HG03558 (cell line): ENCODE results near the gene CREG1.

ENCODE experiments used
- ATAC-seq: cut with Tn5 transposase; IDR thresholded peaks from one replicate; pipeline ENCODE4 v1.9.1; 2021; ENCODE audit warnings: moderate number of reproducible peaks; ENCODE audit not compliant: unreplicated experiment; ENCODE audit errors: extremely low read depth

The CREG1 gene

GRCh38 chr1:167533851-167534300 is 19.7 kb downstream of the CREG1 start:
- no peak for ATAC-seq

GRCh38 chr1:167532964-167533824 is 20.4 kb downstream of the CREG1 start:
- ATAC-seq = no peak

- no peak for ATAC-seq
Measured at GRCh38 chr1:167532375-167532774, 21.2 kb downstream of the CREG1 start.

- ATAC-seq = no peak
Measured at GRCh38 chr1:167529829-167530474, 23.6 kb downstream of the CREG1 start.

GRCh38 chr1:167528057-167528728 is 25.4 kb downstream of the CREG1 start:
- ATAC-seq = no peak

- ATAC-seq = no peak
Measured at GRCh38 chr1:167526667-167527383, 26.7 kb downstream of the CREG1 start.

GRCh38 chr1:167524651-167525050 is 28.9 kb downstream of the CREG1 start:
- no peak for ATAC-seq

GRCh38 chr1:167522246-167522645 is 31.3 kb downstream of the CREG1 start:
- ATAC-seq = no peak

GRCh38 chr1:167520711-167521206 is 32.8 kb downstream of the CREG1 start:
- ATAC-seq = no peak

GRCh38 chr1:167518331-167518700 is 35.2 kb downstream of the CREG1 start, which contains the start of gene CD247:
CD247 (minus strand) TSS chr1:167518529; CDS start chr1:167518465, 64 bp downstream.
- no peak for ATAC-seq

- no peak for ATAC-seq
Measured at GRCh38 chr1:167517535-167518330, 35.8 kb downstream of the CREG1 start.

GRCh38 chr1:167516404-167517388 is 36.9 kb downstream of the CREG1 start:
- no peak for ATAC-seq

GRCh38 chr1:167515893-167516321 is 37.7 kb downstream of the CREG1 start:
- no peak for ATAC-seq

GRCh38 chr1:167515461-167515860 is 38.1 kb downstream of the CREG1 start:
- no peak for ATAC-seq

- ATAC-seq = no peak
Measured at GRCh38 chr1:167514288-167514687, 39.3 kb downstream of the CREG1 start.

- ATAC-seq = no peak
Measured at GRCh38 chr1:167512046-167512654, 41.4 kb downstream of the CREG1 start.

GRCh38 chr1:167511374-167511986 is 42.1 kb downstream of the CREG1 start:
- no peak for ATAC-seq
